Jurkat, Clone E6-1 (cell line): ENCODE measurements around the gene STARD9.
A peak's percentile ranks its signal among the peaks of the same experiment; 100 is the strongest.
"Not testable (repeated sequence)": the region's sequence is repeated elsewhere in the genome, so short reads cannot be mapped to it uniquely, and the experiment has no call there.

Source experiments
- DNase-seq: peaks from one replicate; pipeline ENCODE4 v3.0.0-alpha.2; 2011; ENCODE audit warnings: low read depth, low spot score
- H3K4me3 ChIP-seq: 2 replicates; pipeline ENCODE4 v1.5.1; 2011; ENCODE audit warnings: mild to moderate bottlenecking, low read length, control low read depth, moderate library complexity

STARD9 gene

GRCh38 chr15:42621386-42621785 lies 46.0 kb downstream of the STARD9 start:
- H3K4me3 ChIP-seq, result no peak overlapping the region
- DNase-seq, result no peak

- no peak for DNase-seq
- H3K4me3 ChIP-seq, result no peak overlapping the region
Observed at GRCh38 chr15:42621996-42622925, 46.9 kb downstream of the STARD9 start.

GRCh38 chr15:42623951-42624350 lies 48.5 kb downstream of the STARD9 start:
- no peak for DNase-seq
- no peak overlapping the region for H3K4me3 ChIP-seq

DNA sequence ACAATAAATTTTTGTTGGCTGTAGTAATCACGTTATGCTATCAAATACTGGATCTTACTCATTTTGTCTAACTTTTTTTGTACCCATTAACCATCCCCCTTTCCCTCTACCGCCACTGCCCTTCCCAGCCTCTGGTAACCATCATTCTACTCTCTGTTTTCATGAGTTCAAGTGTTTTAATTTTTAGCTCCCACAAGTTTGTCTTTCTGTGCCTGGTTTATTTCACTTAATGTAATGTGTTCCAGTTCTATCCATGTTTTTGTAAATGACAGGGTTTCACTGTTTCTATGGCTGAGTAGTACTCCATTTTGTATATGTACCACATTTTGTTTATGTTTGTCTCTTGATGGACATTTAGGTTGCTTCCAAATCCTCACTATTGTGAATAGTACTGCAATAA lies 52.1 kb downstream of the STARD9 start:
- no peak for DNase-seq
- H3K4me3 ChIP-seq, result no peak overlapping the region

DNA sequence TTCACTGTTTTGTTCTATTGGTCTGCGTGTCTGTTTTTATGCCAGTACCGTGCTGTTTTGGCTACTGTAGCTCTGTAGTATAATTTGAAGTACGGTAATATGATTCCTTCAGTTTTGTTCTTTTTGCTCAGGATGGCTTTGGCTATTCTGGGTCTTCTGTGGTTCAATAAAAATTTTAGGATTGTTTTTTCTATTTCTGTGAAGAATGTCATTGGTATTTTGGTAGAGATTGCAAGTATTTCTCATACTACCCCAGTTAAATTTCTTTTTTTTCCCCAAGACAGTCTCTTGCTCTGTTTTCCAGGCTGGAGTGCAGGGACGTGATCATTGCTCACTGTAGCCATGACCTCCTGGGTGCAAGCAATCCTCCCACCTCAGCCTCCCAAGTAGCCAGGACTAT lies 53.4 kb downstream of the STARD9 start:
- DNase-seq, result no peak
- H3K4me3 ChIP-seq, result no peak overlapping the region

- H3K4me3 ChIP-seq, result no peak overlapping the region
- DNase-seq, result no peak
Observed at GRCh38 chr15:42632105-42632675, 56.8 kb downstream of the STARD9 start.

- DNase-seq, result no peak
- H3K4me3 ChIP-seq, result no peak overlapping the region
Observed at GRCh38 chr15:42640109-42640508, 64.7 kb downstream of the STARD9 start.

DNA sequence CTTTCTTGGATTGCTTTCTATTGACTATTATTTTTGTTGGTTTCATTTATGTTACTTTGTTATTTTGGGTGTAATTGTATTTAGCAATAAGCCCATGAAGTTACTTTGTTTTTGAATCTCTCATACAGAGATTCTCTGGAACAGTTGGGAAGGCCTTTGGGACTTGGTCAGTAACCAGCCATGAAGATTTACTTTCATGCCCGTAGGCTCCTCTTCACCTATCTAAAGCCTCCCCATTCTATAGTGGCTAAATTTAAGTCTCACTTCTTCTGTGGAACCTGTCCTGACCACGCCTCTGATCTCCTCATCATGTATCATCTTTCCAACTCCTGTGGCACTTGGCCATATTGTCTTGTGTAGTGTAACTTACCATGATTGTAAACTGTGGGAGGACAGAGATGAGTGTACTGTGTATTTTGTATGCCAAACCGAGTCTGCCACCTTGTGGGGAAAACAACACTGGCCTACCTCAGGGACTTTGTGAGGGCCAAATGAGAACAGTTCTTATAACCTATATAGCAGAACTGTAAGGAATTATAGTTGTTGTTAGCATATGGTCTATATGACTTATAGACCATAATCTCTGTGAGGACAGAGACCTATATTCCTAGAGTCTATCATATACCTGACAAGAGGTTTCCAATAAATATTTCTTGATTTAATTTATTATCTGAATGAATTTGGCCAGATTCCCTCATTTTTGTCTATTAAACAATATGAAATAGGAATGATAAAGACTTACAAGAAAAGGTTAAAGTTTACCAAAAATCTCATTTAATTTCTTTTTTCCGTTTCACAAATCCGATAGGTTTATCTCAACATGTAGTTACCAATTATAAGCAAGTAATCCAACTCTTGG lies 75.0 kb downstream of the STARD9 start:
- DNase-seq, result peak; percentile 58

DNA sequence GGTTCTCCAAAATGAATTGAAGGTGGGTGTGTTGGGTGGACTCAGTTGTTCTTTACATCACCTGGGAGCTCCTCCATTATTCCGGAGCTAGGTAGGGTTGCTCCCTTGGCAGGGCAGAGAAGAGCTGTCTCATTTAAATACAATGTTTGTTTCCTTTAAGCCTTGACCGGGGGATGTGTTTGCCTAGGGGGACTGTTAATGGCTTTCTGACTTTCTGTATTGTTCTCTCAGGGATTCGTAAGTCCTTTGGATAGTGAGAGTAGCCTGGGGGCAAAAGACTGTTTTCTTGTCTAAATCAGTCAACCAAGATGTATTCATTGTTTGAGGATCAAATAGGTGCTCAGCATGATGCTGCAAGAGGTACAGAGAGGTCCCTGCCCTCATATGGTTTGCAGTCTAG lies 90.4 kb downstream of the STARD9 start:
- DNase-seq, result no peak
- H3K4me3 ChIP-seq, result no peak overlapping the region

More for the DNA sequence above, 75.0 kb downstream of the STARD9 start:
- H3K4me3 ChIP-seq, result no peak overlapping the region

- no peak overlapping the region for H3K4me3 ChIP-seq
- DNase-seq, result no peak
Observed at GRCh38 chr15:42667855-42668254, 92.4 kb downstream of the STARD9 start.

DNA sequence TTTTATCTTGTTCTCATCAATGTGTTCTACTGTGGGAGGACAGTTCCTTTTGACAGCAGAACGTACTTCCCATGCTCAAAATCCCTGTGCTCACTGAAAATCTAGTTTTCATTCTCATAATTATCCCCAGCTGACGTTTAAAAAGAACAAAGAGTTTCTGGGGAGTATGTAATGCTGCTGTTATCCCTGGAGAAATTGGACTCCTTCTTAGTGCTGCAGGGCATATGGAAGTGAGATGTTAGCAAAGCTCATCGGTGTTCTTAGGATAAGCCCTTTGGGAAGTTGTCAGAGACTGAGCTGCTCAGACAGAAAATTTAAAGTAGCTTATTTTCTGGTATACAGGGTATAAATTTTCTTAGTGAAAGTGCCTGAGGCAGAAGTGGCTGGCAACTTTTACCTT lies 95.0 kb downstream of the STARD9 start:
- DNase-seq, result no peak

GRCh38 chr15:42672444-42672843 lies 97.0 kb downstream of the STARD9 start:
- no peak overlapping the region for H3K4me3 ChIP-seq
- no peak for DNase-seq

More for the DNA sequence above, 95.0 kb downstream of the STARD9 start:
- no peak overlapping the region for H3K4me3 ChIP-seq

DNA sequence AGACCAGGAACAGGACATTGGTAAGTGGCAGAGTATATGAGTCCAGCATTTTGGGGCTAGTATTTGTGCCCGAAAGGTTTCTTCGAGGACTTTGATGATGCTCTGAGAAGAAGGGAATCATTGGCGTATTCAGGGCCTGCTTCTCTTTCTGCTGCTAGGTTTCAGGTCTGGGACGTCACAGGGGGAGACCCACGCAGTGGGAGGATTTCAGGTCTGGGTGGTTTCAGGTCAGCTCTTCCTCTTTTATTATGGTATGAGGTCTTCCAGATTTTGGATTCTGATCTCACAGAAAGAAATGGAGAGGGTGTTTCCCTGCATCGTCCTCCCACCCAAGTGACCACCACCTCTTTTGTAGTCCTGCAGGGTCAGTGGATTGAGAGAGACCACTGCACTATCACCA lies 99.1 kb downstream of the STARD9 start:
- no peak overlapping the region for H3K4me3 ChIP-seq
- DNase-seq, result no peak

- no peak overlapping the region for H3K4me3 ChIP-seq
- no peak for DNase-seq
Observed at GRCh38 chr15:42675021-42675420, 99.6 kb downstream of the STARD9 start.

DNA sequence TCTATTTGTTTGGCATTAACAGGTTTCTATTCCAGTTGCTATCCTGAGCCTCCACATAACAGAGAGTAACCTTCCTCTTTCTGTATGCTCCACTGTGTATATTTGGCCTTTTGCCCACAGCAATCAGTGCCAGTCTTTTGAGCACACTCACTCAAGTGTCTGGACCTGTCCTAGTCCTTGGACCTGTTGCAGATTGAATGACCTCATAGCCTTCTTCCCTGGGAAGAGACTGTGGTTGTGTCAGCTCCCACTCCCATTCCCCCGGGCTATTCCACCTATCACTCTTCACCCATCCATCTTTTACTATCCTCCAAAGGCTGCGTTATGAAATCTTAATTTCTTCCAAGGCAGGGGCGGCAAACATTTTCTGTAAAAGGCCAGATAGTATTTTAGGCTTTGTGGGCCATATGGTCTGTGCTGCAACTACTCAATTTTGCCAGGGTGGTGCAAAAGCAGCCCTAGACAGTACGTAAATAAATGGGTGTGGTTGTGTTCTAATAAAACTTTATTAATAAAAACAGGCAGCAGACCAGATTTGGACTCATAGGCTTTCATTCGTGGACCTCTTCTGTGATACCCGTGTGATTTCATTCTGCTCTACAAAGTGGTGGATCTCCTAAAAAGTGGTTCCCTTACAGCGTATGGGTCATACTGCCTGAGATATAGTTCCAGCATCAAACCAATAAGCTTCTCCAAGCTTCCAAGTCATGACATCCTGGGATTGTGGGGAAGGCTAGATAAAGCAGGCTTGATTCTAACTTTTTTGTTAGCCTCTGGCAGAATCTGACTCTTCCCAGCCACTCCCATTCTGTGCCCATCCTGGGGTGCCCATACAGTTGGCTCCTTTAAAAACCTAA lies 104.1 kb downstream of the STARD9 start:
- H3K4me3 ChIP-seq, result no peak overlapping the region
- DNase-seq, result no peak

DNA sequence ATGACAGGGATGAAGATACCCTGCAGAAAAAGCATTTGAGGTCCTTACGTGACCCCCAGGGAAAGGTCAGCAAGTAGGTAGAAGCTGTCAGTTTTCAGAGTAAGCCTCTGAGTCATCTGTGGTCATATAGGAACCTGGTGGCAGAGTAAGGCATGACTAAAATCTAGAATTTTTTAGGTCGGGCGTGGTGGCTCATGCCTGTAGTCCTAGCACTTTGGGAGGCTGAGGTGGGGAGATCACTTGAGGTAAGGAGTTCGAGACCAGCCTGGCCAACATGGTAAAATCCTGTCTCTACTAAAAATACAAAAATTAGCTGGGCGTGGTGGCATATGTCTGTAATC lies 104.7 kb downstream of the STARD9 start:
- not testable (repeated sequence) for H3K4me3 ChIP-seq, DNase-seq

DNA sequence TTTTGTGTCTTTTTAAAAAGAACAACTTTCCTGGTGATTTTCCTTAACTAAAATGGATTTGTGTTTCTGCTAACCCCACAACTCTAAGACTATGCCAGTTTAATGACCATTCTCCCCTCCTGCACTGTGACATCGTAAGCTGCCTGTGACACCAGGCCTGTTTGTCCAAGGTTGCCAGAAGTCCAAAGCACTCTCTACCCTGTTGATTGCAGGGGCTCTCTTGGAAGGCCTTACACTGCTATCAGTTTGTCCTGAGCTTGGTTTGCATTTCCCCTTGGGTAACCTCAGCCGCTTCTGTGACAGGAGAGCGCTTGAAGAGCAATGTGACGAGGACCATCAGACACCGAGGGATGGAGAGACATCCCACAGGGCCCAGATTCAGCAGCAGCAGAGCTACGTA lies 105.7 kb downstream of the STARD9 start:
- DNase-seq, result no peak
- H3K4me3 ChIP-seq, result no peak overlapping the region

GRCh38 chr15:42686281-42686680 lies 110.9 kb downstream of the STARD9 start:
- H3K4me3 ChIP-seq, result no peak overlapping the region
- DNase-seq, result no peak

- DNase-seq, result no peak
- no peak overlapping the region for H3K4me3 ChIP-seq
Observed at GRCh38 chr15:42687740-42688139, 112.3 kb downstream of the STARD9 start.
